H9 (cell line): ENCODE data around the gene CFAP119. TPM values are rescaled to one million over a fixed set of nuclear protein-coding genes. Genes with fewer than 3 reads are reported as not detected.

Experiments
- DNase-seq: peaks from one replicate; pipeline ENCODE4 v3.0.0-alpha.2; 2017
- H2AFZ ChIP-seq: one replicate; pipeline ENCODE4 v1.6.1; 2013; ENCODE audit warnings: mild to moderate bottlenecking, low read length, control low read depth, moderate library complexity
- H2AK5ac ChIP-seq: 2 replicates; pipeline ENCODE4 v1.6.1; 2013; ENCODE audit warnings: low read length, control low read depth, mixed read lengths; ENCODE audit not compliant: insufficient read length
- H2BK120ac ChIP-seq: one replicate; pipeline ENCODE4 v1.6.1; 2013; ENCODE audit warnings: low read depth, mild to moderate bottlenecking, low read length, control low read depth, inconsistent platforms; ENCODE audit not compliant: poor library complexity, severe bottlenecking
- H2BK12ac ChIP-seq: 2 replicates; pipeline ENCODE4 v1.6.1; 2013; ENCODE audit warnings: low read length, control low read depth, mixed read lengths, low read depth; ENCODE audit not compliant: insufficient read length
- H2BK15ac ChIP-seq: 2 replicates; pipeline ENCODE4 v1.6.1; 2013; ENCODE audit warnings: low read depth, low read length, control low read depth
- H2BK20ac ChIP-seq: one replicate; pipeline ENCODE4 v1.6.1; 2013; ENCODE audit warnings: low read depth, mild to moderate bottlenecking, low read length, control low read depth, inconsistent platforms; ENCODE audit not compliant: poor library complexity, severe bottlenecking
- H2BK5ac ChIP-seq: 2 replicates; pipeline ENCODE4 v1.6.1; 2013; ENCODE audit warnings: low read length, control low read depth, mixed read lengths; ENCODE audit not compliant: insufficient read length
- H3K14ac ChIP-seq: 2 replicates; pipeline ENCODE4 v1.6.1; 2013; ENCODE audit warnings: low read length, control low read depth; ENCODE audit not compliant: insufficient read depth
- H3K18ac ChIP-seq: 2 replicates; pipeline ENCODE4 v1.6.1; 2013; ENCODE audit warnings: low read depth, mild to moderate bottlenecking, mixed read lengths, low read length, control low read depth; ENCODE audit not compliant: insufficient read length
- H3K23ac ChIP-seq: 2 replicates; pipeline ENCODE4 v1.6.1; 2013; ENCODE audit warnings: low read length, control low read depth, mixed read lengths, low read depth; ENCODE audit not compliant: insufficient read length
- H3K23me2 ChIP-seq: 2 replicates; pipeline ENCODE4 v1.6.1; 2013; ENCODE audit warnings: low read depth, mild to moderate bottlenecking, mixed read lengths, low read length, control low read depth; ENCODE audit not compliant: insufficient read length, poor library complexity, severe bottlenecking
- H3K27ac ChIP-seq: 2 replicates; pipeline ENCODE4 v1.5.1; 2013; ENCODE audit warnings: low read length, control low read depth, mixed read lengths, low read depth; ENCODE audit not compliant: insufficient read length
- H3K27me3 ChIP-seq: 2 replicates; pipeline ENCODE4 v1.6.1; 2013; ENCODE audit warnings: low read length, control low read depth, inconsistent platforms; ENCODE audit not compliant: insufficient read depth
- H3K4ac ChIP-seq: 2 replicates; pipeline ENCODE4 v1.6.1; 2013; ENCODE audit warnings: low read depth, mild to moderate bottlenecking, control low read depth, inconsistent platforms, low read length, moderate library complexity
- H3K4me1 ChIP-seq: 2 replicates; pipeline ENCODE4 v1.6.1; 2013; ENCODE audit warnings: low read length, control low read depth, inconsistent platforms; ENCODE audit not compliant: insufficient read depth
- H3K4me2 ChIP-seq: 2 replicates; pipeline ENCODE4 v1.6.1; 2013; ENCODE audit warnings: low read length, control low read depth, mixed read lengths; ENCODE audit not compliant: insufficient read length, insufficient read depth
- H3K56ac ChIP-seq: 2 replicates; pipeline ENCODE4 v1.6.1; 2013; ENCODE audit warnings: low read depth, mild to moderate bottlenecking, mixed read lengths, low read length, control low read depth; ENCODE audit not compliant: insufficient read length
- H3K79me1 ChIP-seq: 2 replicates; pipeline ENCODE4 v1.6.1; 2013; ENCODE audit warnings: low read depth, mild to moderate bottlenecking, moderate library complexity, low read length, control low read depth, inconsistent platforms; ENCODE audit not compliant: insufficient read depth, poor library complexity, severe bottlenecking
- H3K79me2 ChIP-seq: 2 replicates; pipeline ENCODE4 v1.6.1; 2013; ENCODE audit warnings: low read length, control low read depth, inconsistent platforms; ENCODE audit not compliant: insufficient read depth
- H3K9ac ChIP-seq: 2 replicates; pipeline ENCODE4 v1.6.1; 2013; ENCODE audit warnings: low read length, control low read depth, mixed read lengths; ENCODE audit not compliant: insufficient read length; ENCODE audit errors: extremely low read depth
- H3K9me3 ChIP-seq: one replicate; pipeline ENCODE4 v1.6.1; 2013; ENCODE audit warnings: low read depth, low read length, inconsistent platforms; ENCODE audit not compliant: control insufficient read depth
- H3T11ph ChIP-seq: one replicate; pipeline ENCODE4 v1.6.1; 2013; ENCODE audit warnings: mild to moderate bottlenecking, low read length, control low read depth, inconsistent platforms
- H4K20me1 ChIP-seq: one replicate; pipeline ENCODE4 v1.6.1; 2013; ENCODE audit not compliant: control insufficient read depth, insufficient read length, insufficient read depth
- H4K5ac ChIP-seq: 2 replicates; pipeline ENCODE4 v1.6.1; 2013; ENCODE audit warnings: low read depth, mild to moderate bottlenecking, mixed read lengths, low read length, control low read depth; ENCODE audit not compliant: insufficient read length
- H4K8ac ChIP-seq: replicated peaks from 2 replicates; pipeline ENCODE4 v1.6.1; 2013; ENCODE audit warnings: low read length, control low read depth, mixed read lengths, low read depth; ENCODE audit not compliant: insufficient read length
- H4K91ac ChIP-seq: 2 replicates; pipeline ENCODE4 v1.6.1; 2013; ENCODE audit warnings: low read depth, mild to moderate bottlenecking, moderate library complexity, mixed read lengths, low read length, control low read depth; ENCODE audit not compliant: insufficient read length
- H3K27ac Mint-ChIP-seq, 3 experiments: 2 replicates in 2 of 3; 3 replicates in 1 of 3; pipeline ENCODE4 v1.8.0; 2020 to 2021; ENCODE audit warnings: mixed read lengths in 3 of 3, mild to moderate bottlenecking in 1 of 3, moderate library complexity in 1 of 3
- H3K27me3 Mint-ChIP-seq: 2 replicates; pipeline ENCODE4 v1.8.0; 2021; ENCODE audit warnings: low read depth, mild to moderate bottlenecking, moderate library complexity, mixed read lengths
- H3K36me3 Mint-ChIP-seq, 3 experiments: 2 replicates in 2 of 3; 3 replicates in 1 of 3; pipeline ENCODE4 v1.8.0; 2020 to 2021; ENCODE audit warnings: low read depth in 3 of 3, mixed read lengths in 3 of 3; ENCODE audit not compliant: insufficient read depth in 1 of 3
- H3K4me1 Mint-ChIP-seq, 2 experiments: 2 replicates each; pipeline ENCODE4 v1.8.0; 2020; ENCODE audit warnings: mixed read lengths in 2 of 2
- H3K4me3 Mint-ChIP-seq, 2 experiments: 2 replicates in 1 of 2; 3 replicates in 1 of 2; pipeline ENCODE4 v1.8.0; 2020 to 2021; ENCODE audit warnings: mild to moderate bottlenecking in 2 of 2, mixed read lengths in 2 of 2, moderate library complexity in 1 of 2
- H3K9me3 Mint-ChIP-seq, 2 experiments: 2 replicates in 1 of 2; 3 replicates in 1 of 2; pipeline ENCODE4 v1.8.0; 2020; ENCODE audit warnings: mild to moderate bottlenecking in 2 of 2, mixed read lengths in 2 of 2, moderate library complexity in 1 of 2
- WGBS: extraction: QIAGEN DNeasy Blood & Tissue Kit; methylation state at CpG from one replicate; pipeline ENCODE4 v1.1.7; 2013; ENCODE audit warnings: missing lambda C conversion rate, low lambda C conversion rate, mixed read lengths; ENCODE audit not compliant: insufficient read length; ENCODE audit errors: extremely low coverage; 5-methylcytosine and 5-hydroxymethylcytosine counted together
- total RNA-seq: library from RNA; stranded (reverse); gene quantifications from 2 replicates; pipeline ENCODE4 v1.2.1, GENCODE V29; 2021
- TF ChIP-seq, protein P1 (sequence below): fragments of 200-600 bp; sonication (generic); conservative IDR thresholded peaks from 3 replicates; pipeline ENCODE4 v1.8.0; 2021; ENCODE audit warnings: antibody characterized with exemption, mild to moderate bottlenecking

CFAP119 gene
- total RNA-seq, 1 experiment from 2014 or later: 5.4 TPM

DNA sequence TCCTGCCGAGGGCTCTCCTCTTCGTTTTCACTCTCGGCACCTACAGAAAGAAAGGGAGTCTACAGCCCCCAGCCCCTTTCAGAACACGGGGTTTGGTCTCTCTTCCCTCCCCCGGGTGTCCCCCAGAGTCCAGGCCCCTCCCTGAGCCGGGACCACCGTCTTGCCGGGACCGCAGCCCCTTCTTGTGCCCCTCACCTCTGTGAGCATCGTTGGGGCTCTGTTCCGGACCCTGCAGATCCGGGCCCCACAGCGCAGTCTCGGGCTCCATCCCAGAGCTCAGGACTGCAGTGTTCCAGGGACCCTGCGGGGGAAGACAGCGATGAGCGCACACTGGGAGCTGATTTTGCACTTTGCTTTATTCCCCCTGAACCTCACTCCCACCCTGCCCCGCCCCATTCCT, 22.4 kb upstream of the CFAP119 start:
- Histone ChIP-seq H2AK5ac (no peak overlapping the region), H3K4ac (no peak overlapping the region), H2BK5ac (no peak overlapping the region), H4K5ac (no peak overlapping the region), H3K27ac (no peak overlapping the region), H3K4me2 (no peak overlapping the region), H3K56ac (no peak overlapping the region), H4K91ac (no peak overlapping the region), H3K9me3 (no peaks in the 10 kb centered on the region), H3K79me2 (peaks cover 3% of the 10 kb centered on the region; the same call in 1 of the 2 replicates), H2BK12ac (no peak overlapping the region), H3K27me3 (no peaks in the 10 kb centered on the region), H4K20me1 (peaks cover 3% of the 10 kb centered on the region), H4K8ac (no peak overlapping the region), H3K23me2 (peaks cover 12% of the 10 kb centered on the region), H3K23ac (no peak overlapping the region), H3T11ph (no peak overlapping the region), H3K18ac (no peak overlapping the region), H2BK120ac (no peak overlapping the region), H3K14ac (no peak overlapping the region), H2BK15ac (no peak overlapping the region), H2AFZ (no peak overlapping the region), H3K4me1 (no peaks in the 10 kb centered on the region), H2BK20ac (no peak overlapping the region), H3K79me1 (peaks cover 5% of the 10 kb centered on the region), H3K9ac (no peak overlapping the region)
- peak overlapping the region in 1 of 2 experiments; percentile 91; a peak in 2 of 5 replicates for H3K4me3 Mint-ChIP-seq
- H3K9me3 Mint-ChIP-seq: no peaks in the 10 kb centered on the region
- peaks cover 1% of the 10 kb centered on the region for H3K27me3 Mint-ChIP-seq
- H3K36me3 Mint-ChIP-seq: peaks cover 14 to 36% (median 26%) of the 10 kb centered on the region in 3 experiments; a peak in 6 of 7 replicates
- H3K27ac Mint-ChIP-seq: no peak overlapping the region
- DNase-seq: no peak
- WGBS: no CpG with 5 or more reads among the region's 18 CpGs
- H3K4me1 Mint-ChIP-seq: peaks cover 12 to 22% of the 10 kb centered on the region in 2 experiments
- TF ChIP-seq, protein P1, sequence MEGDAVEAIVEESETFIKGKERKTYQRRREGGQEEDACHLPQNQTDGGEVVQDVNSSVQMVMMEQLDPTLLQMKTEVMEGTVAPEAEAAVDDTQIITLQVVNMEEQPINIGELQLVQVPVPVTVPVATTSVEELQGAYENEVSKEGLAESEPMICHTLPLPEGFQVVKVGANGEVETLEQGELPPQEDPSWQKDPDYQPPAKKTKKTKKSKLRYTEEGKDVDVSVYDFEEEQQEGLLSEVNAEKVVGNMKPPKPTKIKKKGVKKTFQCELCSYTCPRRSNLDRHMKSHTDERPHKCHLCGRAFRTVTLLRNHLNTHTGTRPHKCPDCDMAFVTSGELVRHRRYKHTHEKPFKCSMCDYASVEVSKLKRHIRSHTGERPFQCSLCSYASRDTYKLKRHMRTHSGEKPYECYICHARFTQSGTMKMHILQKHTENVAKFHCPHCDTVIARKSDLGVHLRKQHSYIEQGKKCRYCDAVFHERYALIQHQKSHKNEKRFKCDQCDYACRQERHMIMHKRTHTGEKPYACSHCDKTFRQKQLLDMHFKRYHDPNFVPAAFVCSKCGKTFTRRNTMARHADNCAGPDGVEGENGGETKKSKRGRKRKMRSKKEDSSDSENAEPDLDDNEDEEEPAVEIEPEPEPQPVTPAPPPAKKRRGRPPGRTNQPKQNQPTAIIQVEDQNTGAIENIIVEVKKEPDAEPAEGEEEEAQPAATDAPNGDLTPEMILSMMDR: no peak
